H9 (cell line): ENCODE results near the gene SYMPK. TPM values are rescaled to one million over a fixed set of nuclear protein-coding genes. Genes with fewer than 3 reads are reported as not detected.

ENCODE experiments used
- DNase-seq: peaks from one replicate; pipeline ENCODE4 v3.0.0-alpha.2; 2017
- H2AFZ ChIP-seq: one replicate; pipeline ENCODE4 v1.6.1; 2013; ENCODE audit warnings: mild to moderate bottlenecking, low read length, control low read depth, moderate library complexity
- H2AK5ac ChIP-seq: 2 replicates; pipeline ENCODE4 v1.6.1; 2013; ENCODE audit warnings: low read length, control low read depth, mixed read lengths; ENCODE audit not compliant: insufficient read length
- H2BK120ac ChIP-seq: one replicate; pipeline ENCODE4 v1.6.1; 2013; ENCODE audit warnings: low read depth, mild to moderate bottlenecking, low read length, control low read depth, inconsistent platforms; ENCODE audit not compliant: poor library complexity, severe bottlenecking
- H2BK12ac ChIP-seq: 2 replicates; pipeline ENCODE4 v1.6.1; 2013; ENCODE audit warnings: low read length, control low read depth, mixed read lengths, low read depth; ENCODE audit not compliant: insufficient read length
- H2BK15ac ChIP-seq: 2 replicates; pipeline ENCODE4 v1.6.1; 2013; ENCODE audit warnings: low read depth, low read length, control low read depth
- H2BK20ac ChIP-seq: one replicate; pipeline ENCODE4 v1.6.1; 2013; ENCODE audit warnings: low read depth, mild to moderate bottlenecking, low read length, control low read depth, inconsistent platforms; ENCODE audit not compliant: poor library complexity, severe bottlenecking
- H2BK5ac ChIP-seq: 2 replicates; pipeline ENCODE4 v1.6.1; 2013; ENCODE audit warnings: low read length, control low read depth, mixed read lengths; ENCODE audit not compliant: insufficient read length
- H3K14ac ChIP-seq: 2 replicates; pipeline ENCODE4 v1.6.1; 2013; ENCODE audit warnings: low read length, control low read depth; ENCODE audit not compliant: insufficient read depth
- H3K18ac ChIP-seq: 2 replicates; pipeline ENCODE4 v1.6.1; 2013; ENCODE audit warnings: low read depth, mild to moderate bottlenecking, mixed read lengths, low read length, control low read depth; ENCODE audit not compliant: insufficient read length
- H3K23ac ChIP-seq: 2 replicates; pipeline ENCODE4 v1.6.1; 2013; ENCODE audit warnings: low read length, control low read depth, mixed read lengths, low read depth; ENCODE audit not compliant: insufficient read length
- H3K23me2 ChIP-seq: 2 replicates; pipeline ENCODE4 v1.6.1; 2013; ENCODE audit warnings: low read depth, mild to moderate bottlenecking, mixed read lengths, low read length, control low read depth; ENCODE audit not compliant: insufficient read length, poor library complexity, severe bottlenecking
- H3K27ac ChIP-seq: 2 replicates; pipeline ENCODE4 v1.5.1; 2013; ENCODE audit warnings: low read length, control low read depth, mixed read lengths, low read depth; ENCODE audit not compliant: insufficient read length
- H3K27me3 ChIP-seq: 2 replicates; pipeline ENCODE4 v1.6.1; 2013; ENCODE audit warnings: low read length, control low read depth, inconsistent platforms; ENCODE audit not compliant: insufficient read depth
- H3K4ac ChIP-seq: 2 replicates; pipeline ENCODE4 v1.6.1; 2013; ENCODE audit warnings: low read depth, mild to moderate bottlenecking, control low read depth, inconsistent platforms, low read length, moderate library complexity
- H3K4me1 ChIP-seq: 2 replicates; pipeline ENCODE4 v1.6.1; 2013; ENCODE audit warnings: low read length, control low read depth, inconsistent platforms; ENCODE audit not compliant: insufficient read depth
- H3K4me2 ChIP-seq: 2 replicates; pipeline ENCODE4 v1.6.1; 2013; ENCODE audit warnings: low read length, control low read depth, mixed read lengths; ENCODE audit not compliant: insufficient read length, insufficient read depth
- H3K56ac ChIP-seq: 2 replicates; pipeline ENCODE4 v1.6.1; 2013; ENCODE audit warnings: low read depth, mild to moderate bottlenecking, mixed read lengths, low read length, control low read depth; ENCODE audit not compliant: insufficient read length
- H3K79me1 ChIP-seq: 2 replicates; pipeline ENCODE4 v1.6.1; 2013; ENCODE audit warnings: low read depth, mild to moderate bottlenecking, moderate library complexity, low read length, control low read depth, inconsistent platforms; ENCODE audit not compliant: insufficient read depth, poor library complexity, severe bottlenecking
- H3K79me2 ChIP-seq: 2 replicates; pipeline ENCODE4 v1.6.1; 2013; ENCODE audit warnings: low read length, control low read depth, inconsistent platforms; ENCODE audit not compliant: insufficient read depth
- H3K9ac ChIP-seq: 2 replicates; pipeline ENCODE4 v1.6.1; 2013; ENCODE audit warnings: low read length, control low read depth, mixed read lengths; ENCODE audit not compliant: insufficient read length; ENCODE audit errors: extremely low read depth
- H3K9me3 ChIP-seq: one replicate; pipeline ENCODE4 v1.6.1; 2013; ENCODE audit warnings: low read depth, low read length, inconsistent platforms; ENCODE audit not compliant: control insufficient read depth
- H3T11ph ChIP-seq: one replicate; pipeline ENCODE4 v1.6.1; 2013; ENCODE audit warnings: mild to moderate bottlenecking, low read length, control low read depth, inconsistent platforms
- H4K20me1 ChIP-seq: one replicate; pipeline ENCODE4 v1.6.1; 2013; ENCODE audit not compliant: control insufficient read depth, insufficient read length, insufficient read depth
- H4K5ac ChIP-seq: 2 replicates; pipeline ENCODE4 v1.6.1; 2013; ENCODE audit warnings: low read depth, mild to moderate bottlenecking, mixed read lengths, low read length, control low read depth; ENCODE audit not compliant: insufficient read length
- H4K8ac ChIP-seq: replicated peaks from 2 replicates; pipeline ENCODE4 v1.6.1; 2013; ENCODE audit warnings: low read length, control low read depth, mixed read lengths, low read depth; ENCODE audit not compliant: insufficient read length
- H4K91ac ChIP-seq: 2 replicates; pipeline ENCODE4 v1.6.1; 2013; ENCODE audit warnings: low read depth, mild to moderate bottlenecking, moderate library complexity, mixed read lengths, low read length, control low read depth; ENCODE audit not compliant: insufficient read length
- H3K27ac Mint-ChIP-seq, 3 experiments: 2 replicates in 2 of 3; 3 replicates in 1 of 3; pipeline ENCODE4 v1.8.0; 2020 to 2021; ENCODE audit warnings: mixed read lengths in 3 of 3, mild to moderate bottlenecking in 1 of 3, moderate library complexity in 1 of 3
- H3K27me3 Mint-ChIP-seq: 2 replicates; pipeline ENCODE4 v1.8.0; 2021; ENCODE audit warnings: low read depth, mild to moderate bottlenecking, moderate library complexity, mixed read lengths
- H3K36me3 Mint-ChIP-seq, 3 experiments: 2 replicates in 2 of 3; 3 replicates in 1 of 3; pipeline ENCODE4 v1.8.0; 2020 to 2021; ENCODE audit warnings: low read depth in 3 of 3, mixed read lengths in 3 of 3; ENCODE audit not compliant: insufficient read depth in 1 of 3
- H3K4me1 Mint-ChIP-seq, 2 experiments: 2 replicates each; pipeline ENCODE4 v1.8.0; 2020; ENCODE audit warnings: mixed read lengths in 2 of 2
- H3K4me3 Mint-ChIP-seq, 2 experiments: 2 replicates in 1 of 2; 3 replicates in 1 of 2; pipeline ENCODE4 v1.8.0; 2020 to 2021; ENCODE audit warnings: mild to moderate bottlenecking in 2 of 2, mixed read lengths in 2 of 2, moderate library complexity in 1 of 2
- H3K9me3 Mint-ChIP-seq, 2 experiments: 2 replicates in 1 of 2; 3 replicates in 1 of 2; pipeline ENCODE4 v1.8.0; 2020; ENCODE audit warnings: mild to moderate bottlenecking in 2 of 2, mixed read lengths in 2 of 2, moderate library complexity in 1 of 2
- WGBS: extraction: QIAGEN DNeasy Blood & Tissue Kit; methylation state at CpG from one replicate; pipeline ENCODE4 v1.1.7; 2013; ENCODE audit warnings: missing lambda C conversion rate, low lambda C conversion rate, mixed read lengths; ENCODE audit not compliant: insufficient read length; ENCODE audit errors: extremely low coverage; 5-methylcytosine and 5-hydroxymethylcytosine counted together
- total RNA-seq: library from RNA; stranded (reverse); gene quantifications from 2 replicates; pipeline ENCODE4 v1.2.1, GENCODE V29; 2021
- TF ChIP-seq, protein P1 (sequence below): fragments of 200-600 bp; sonication (generic); conservative IDR thresholded peaks from 3 replicates; pipeline ENCODE4 v1.8.0; 2021; ENCODE audit warnings: antibody characterized with exemption, mild to moderate bottlenecking

Gene SYMPK
- total RNA-seq, 1 experiment from 2014 or later: 104 TPM

DNA sequence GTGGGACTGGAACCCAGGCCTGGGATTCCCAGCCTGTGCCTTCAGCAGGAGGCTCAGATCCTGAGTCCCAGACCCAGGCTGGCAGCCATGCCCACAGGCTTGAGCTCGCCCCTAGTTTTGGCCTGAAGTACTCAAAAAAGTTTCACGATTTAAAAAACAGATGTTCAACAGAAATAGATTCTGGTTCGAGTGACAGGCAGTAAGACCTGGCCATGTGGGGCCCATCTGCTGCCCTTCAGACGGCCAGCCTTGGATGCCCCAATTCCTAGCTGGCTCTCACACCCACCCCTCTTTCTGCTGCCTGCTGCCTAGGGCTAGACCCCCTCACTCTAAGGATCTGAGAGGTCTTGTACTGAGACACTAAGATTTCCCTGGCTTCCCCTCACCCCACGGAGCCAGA is 77.8 kb downstream of the SYMPK start:
- H3K4ac ChIP-seq: no peak overlapping the region
- no peaks in the 10 kb centered on the region for H3K23me2 ChIP-seq
- H3K56ac ChIP-seq: no peak overlapping the region
- no peak overlapping the region for H3K14ac ChIP-seq
- H4K20me1 ChIP-seq: no peaks in the 10 kb centered on the region
- WGBS: no CpG with 5 or more reads among the region's 5 CpGs
- H3K18ac ChIP-seq: no peak overlapping the region
- H3K9me3 ChIP-seq: no peaks in the 10 kb centered on the region
- H3K27ac ChIP-seq: no peak overlapping the region
- H2BK120ac ChIP-seq: no peak overlapping the region
- no peaks in the 10 kb centered on the region for H3K79me1 ChIP-seq
- H3K4me3 Mint-ChIP-seq: no peak overlapping the region
- no peaks in the 10 kb centered on the region; the same call in 1 of the 2 replicates for H3K27me3 ChIP-seq
- no peak overlapping the region for H2AK5ac ChIP-seq
- no peak overlapping the region for H3K23ac ChIP-seq
- no peak overlapping the region for H3K4me2 ChIP-seq
- peaks cover 16% of the 10 kb centered on the region for H3K27me3 Mint-ChIP-seq
- peaks cover 10 to 29% of the 10 kb centered on the region in 2 experiments for H3K4me1 Mint-ChIP-seq
- DNase-seq: no peak
- no peaks in the 10 kb centered on the region for H3K9me3 Mint-ChIP-seq
- H3K4me1 ChIP-seq: peaks cover 3% of the 10 kb centered on the region; the same call in 1 of the 2 replicates
- H2AFZ ChIP-seq: no peak overlapping the region
- TF ChIP-seq, protein P1, sequence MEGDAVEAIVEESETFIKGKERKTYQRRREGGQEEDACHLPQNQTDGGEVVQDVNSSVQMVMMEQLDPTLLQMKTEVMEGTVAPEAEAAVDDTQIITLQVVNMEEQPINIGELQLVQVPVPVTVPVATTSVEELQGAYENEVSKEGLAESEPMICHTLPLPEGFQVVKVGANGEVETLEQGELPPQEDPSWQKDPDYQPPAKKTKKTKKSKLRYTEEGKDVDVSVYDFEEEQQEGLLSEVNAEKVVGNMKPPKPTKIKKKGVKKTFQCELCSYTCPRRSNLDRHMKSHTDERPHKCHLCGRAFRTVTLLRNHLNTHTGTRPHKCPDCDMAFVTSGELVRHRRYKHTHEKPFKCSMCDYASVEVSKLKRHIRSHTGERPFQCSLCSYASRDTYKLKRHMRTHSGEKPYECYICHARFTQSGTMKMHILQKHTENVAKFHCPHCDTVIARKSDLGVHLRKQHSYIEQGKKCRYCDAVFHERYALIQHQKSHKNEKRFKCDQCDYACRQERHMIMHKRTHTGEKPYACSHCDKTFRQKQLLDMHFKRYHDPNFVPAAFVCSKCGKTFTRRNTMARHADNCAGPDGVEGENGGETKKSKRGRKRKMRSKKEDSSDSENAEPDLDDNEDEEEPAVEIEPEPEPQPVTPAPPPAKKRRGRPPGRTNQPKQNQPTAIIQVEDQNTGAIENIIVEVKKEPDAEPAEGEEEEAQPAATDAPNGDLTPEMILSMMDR: no peak
- H3T11ph ChIP-seq: no peak overlapping the region
- H2BK15ac ChIP-seq: no peak overlapping the region
- no peak overlapping the region for H2BK5ac ChIP-seq
- H4K8ac ChIP-seq: no peak overlapping the region
- no peak overlapping the region for H3K9ac ChIP-seq
- no peak overlapping the region for H2BK12ac ChIP-seq
- H3K27ac Mint-ChIP-seq: no peak overlapping the region
- no peak overlapping the region for H4K5ac ChIP-seq
- H4K91ac ChIP-seq: no peak overlapping the region
- H2BK20ac ChIP-seq: no peak overlapping the region
- no peaks in the 10 kb centered on the region for H3K79me2 ChIP-seq
- peaks cover 22 to 49% (median 44%) of the 10 kb centered on the region in 3 experiments for H3K36me3 Mint-ChIP-seq
